NK-92 (cell line): ENCODE results near the gene ERLIN1.

Source experiments
- DNase-seq: peaks from one replicate; lab custom pipeline; 2025; ENCODE audit not compliant: unreplicated experiment; lab: John Stamatoyannopoulos, UW

ERLIN1 gene

GRCh38 chr10:100173035-100173434 lies 12.8 kb downstream of the ERLIN1 start:
- no peak for DNase-seq

GRCh38 chr10:100172349-100172748 lies 13.5 kb downstream of the ERLIN1 start:
- no peak for DNase-seq

GRCh38 chr10:100168313-100168643 lies 17.6 kb downstream of the ERLIN1 start:
- DNase-seq, result no peak

DNA sequence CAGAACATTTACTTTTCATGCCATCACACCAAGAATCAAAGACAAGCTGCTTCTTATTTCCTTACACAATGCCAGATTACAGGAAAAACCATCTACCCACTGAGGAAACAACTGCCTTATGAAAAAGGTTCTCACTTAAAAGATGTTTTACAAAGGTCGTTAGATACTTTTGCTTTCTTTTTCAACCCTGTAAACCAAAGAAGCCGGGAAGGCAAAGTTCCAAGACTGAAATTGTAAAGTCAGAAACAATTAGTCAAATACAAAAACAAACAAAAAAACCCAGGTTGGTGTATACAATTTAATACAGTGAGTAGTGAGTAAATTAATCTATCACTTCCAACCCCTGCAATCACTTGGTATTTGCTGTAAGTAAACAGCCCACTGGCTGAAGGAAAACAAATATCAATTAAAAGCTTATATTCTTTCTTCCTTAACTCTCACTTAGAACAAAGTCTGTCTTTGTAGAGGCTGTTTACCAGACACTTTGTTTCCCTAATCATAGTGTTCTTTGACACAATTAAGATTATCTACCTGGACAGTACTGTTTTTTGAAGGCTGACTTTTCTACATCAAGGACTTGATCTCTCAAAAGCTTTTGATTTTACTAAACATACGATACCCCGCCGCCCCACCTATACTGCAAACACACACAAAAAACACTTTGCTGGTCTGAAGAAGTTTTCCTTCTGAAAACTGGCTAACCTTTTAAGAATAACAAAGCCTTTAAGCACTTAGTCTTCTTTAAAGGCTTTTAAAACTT lies 18.1 kb downstream of the ERLIN1 start:
- no peak for DNase-seq

DNA sequence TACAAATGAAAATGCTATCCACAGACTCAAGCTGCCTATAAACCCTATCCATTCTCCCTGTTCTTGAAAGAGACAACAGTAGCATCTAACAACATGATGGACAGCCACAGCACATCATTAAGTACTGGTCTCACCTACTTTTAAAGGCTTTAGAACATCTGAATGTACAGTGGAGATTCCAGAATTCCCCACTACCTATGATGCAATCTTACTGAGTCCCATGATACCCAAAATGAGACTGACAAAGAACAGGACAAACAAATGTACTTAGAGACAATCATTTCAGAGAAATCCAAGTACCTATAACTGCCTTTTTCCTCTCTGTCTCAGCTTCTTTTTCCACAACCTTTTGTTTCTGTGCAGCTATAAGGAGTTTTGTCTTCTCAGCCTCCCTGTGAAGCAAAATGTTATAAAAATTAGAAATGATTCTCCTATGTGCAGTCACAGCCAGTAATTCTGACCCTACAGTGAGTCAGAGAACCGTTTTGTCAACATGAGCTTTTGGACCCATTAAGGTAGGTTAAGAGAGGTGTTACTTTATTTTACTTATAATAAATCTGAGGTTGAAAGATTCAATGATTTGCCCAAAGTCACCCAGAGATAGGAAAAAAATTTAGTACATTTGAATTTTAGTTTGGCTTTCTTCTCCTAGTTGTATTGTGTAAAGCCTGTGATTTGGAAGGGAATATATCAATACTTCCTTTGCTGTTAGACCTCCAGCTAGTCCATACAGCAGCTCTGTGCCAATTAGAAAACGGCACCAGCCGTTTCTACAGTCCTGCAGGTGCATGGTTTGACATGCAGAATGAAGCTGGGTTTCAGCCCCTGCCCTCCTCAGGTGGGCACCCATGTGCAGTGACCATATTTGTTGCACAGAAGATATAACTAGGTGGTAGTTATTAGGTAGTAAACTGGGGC lies 21.9 kb downstream of the ERLIN1 start:
- no peak for DNase-seq

GRCh38 chr10:100162696-100163095 lies 23.1 kb downstream of the ERLIN1 start:
- no peak for DNase-seq

DNA sequence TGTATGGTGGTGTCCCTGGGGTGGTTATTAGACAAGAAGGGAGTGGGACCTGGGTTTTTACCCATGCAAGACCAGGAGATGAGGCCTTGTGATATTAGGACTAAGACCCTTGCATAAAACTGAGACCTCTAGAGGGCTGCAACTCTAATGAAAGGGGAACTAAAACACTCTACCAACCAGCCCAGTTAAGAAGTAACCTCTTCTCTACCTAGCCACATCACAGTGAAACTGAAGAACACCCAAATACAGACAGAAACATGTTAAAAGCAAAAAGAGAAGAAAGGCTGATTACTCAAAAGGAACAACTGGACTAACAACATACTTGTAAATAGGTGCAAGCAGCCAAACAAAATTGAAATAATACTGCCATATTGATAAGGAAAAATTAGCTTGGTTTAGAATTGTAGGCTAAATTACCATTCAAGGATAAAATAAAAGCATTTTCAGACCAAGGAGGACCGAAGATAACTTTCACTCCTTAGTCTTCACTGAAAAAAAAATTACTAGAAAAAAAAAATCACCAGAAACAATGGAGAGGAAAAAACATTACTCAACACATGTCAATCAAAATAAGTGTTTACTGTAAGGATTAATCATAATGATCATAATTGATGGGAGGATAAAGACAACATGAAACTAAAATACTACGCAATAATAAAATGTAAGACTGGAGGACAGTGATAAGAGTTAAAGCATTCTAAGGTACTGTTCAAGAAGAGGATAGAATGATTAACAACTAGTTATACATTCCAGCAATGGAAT lies 27.6 kb downstream of the ERLIN1 start:
- DNase-seq, result no peak

DNA sequence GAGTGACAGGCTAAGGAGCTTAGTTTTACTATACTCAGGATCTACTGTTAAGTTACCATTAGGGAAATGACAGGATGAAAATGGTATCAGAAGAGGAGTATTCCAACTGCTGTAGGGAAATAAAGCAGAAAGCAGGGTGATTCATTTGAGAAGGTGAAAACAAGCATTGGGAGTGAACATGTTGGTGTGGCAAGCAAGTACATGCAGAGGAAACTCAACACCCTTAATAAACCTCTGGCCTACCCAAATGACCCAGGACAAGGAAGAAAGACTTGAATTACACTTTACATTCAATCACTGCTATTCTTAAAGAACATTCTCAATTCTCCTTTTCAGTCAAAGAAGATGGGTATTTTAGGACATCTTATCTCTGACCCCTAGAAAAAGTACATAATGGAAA lies 28.7 kb downstream of the ERLIN1 start:
- no peak for DNase-seq

- no peak for DNase-seq
These were observed 29.9 kb downstream of the ERLIN1 start for GRCh38 chr10:100155936-100156335.

GRCh38 chr10:100154666-100155065 lies 31.2 kb downstream of the ERLIN1 start:
- DNase-seq, result no peak

DNA sequence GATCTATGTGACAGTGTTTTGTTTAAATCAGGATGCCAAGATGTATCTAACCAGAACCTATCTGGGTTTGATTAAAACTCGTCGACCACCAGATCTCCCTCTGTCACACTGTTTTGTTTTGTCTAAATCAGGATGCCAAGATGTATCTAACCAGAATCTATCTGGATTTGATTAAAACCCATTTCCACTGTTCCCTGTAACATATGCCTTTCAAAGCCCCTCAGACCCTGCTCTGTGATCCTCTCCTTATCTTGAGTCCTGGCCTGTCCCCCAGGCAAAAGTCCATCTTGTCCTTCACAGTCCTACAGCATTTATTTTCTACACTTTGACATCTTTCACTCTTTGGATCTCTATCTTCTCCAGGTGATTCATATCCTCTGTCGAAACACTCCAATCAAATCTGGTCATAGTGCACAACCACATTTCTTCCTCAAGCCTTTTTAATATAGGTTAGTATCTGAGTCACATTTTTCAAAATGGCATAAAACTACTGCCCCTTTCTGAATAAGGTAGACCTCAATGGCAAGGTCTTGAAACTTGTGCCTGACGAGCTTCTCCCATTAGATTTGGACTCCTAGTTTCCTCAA lies 32.5 kb downstream of the ERLIN1 start:
- DNase-seq, result no peak

DNA sequence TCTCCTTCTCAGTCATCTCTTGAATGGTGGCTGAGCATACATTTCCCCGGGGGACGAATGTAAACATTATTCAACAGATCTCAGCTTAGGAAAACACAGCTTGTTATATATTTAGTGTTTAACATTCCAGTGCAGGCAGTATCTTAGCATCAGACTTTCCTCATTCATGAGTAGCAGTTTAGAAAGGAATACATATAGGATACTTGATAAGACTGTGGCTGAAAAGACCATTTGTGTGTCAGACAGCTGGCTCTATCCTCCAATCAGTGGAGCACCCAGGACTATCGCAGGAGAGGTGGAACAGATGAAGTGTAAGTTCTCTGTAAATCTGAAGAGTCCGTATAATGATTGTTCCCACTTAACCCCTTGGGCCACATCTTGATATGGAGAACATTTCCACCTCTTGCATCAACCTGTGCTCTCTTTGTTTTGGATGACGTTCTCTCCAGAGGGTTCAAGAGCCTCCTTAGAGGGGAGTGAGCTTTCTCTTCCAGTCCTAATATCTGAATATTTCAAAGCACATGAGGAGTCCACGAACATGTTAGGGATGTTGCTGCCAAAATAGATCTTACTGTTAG lies 34.0 kb downstream of the ERLIN1 start:
- DNase-seq, result no peak

GRCh38 chr10:100148353-100149211 lies 37.2 kb downstream of the ERLIN1 start:
- DNase-seq, result no peak

GRCh38 chr10:100146875-100147650 lies 38.8 kb downstream of the ERLIN1 start:
- DNase-seq, result no peak

- DNase-seq, result no peak
These were observed 39.4 kb downstream of the ERLIN1 start for GRCh38 chr10:100146398-100146797.

GRCh38 chr10:100143756-100144155 lies 42.1 kb downstream of the ERLIN1 start:
- DNase-seq, result no peak

DNA sequence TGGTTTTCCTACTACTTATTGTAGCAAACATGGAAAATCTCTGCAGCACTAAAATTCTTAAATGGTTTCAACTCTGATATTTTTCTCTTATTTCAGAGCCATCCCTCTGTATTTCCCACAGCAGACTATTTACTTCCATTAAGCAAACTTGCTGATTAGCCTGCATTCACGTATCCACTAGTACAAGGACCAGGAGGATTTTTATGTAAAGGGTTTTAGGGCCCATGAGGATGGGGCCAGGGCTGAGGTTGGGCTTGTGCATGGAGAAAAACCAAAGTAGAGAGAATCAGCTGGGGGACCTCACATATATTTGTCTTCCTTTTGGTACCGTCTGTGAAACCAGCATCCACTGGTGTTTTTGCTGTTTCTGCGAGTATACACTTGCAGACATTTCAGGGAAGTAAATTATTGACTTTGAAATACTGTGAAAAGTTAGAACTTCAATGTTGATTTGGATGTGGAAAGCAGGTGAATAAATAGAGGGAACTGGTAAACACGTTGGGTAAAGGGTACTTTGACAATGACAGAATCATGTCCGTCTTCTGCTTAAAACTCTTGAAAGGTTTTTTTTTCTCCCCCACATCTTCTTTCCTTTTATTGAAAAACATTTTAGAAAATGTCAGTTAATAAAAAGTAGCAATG lies 44.3 kb downstream of the ERLIN1 start:
- no peak for DNase-seq

GRCh38 chr10:100140070-100140469 lies 45.8 kb downstream of the ERLIN1 start:
- DNase-seq, result no peak
